Measurements from ENCODE around the gene VENTX. TPM values are rescaled to one million over a fixed set of nuclear protein-coding genes. Genes with fewer than 3 reads are reported as not detected.

Gene VENTX
- total RNA-seq, 4 donors from 2014 or later = 0.21 to 1.3 (median 0.51) TPM; not detected in 1

GRCh38 chr10:133282846-133283390, 45.3 kb downstream of the VENTX start:
- DNase-seq = no peak
- TF ChIP-seq CTCF (IDR thresholded peaks at IDR 0.05) (no peak), POLR2A (IDR thresholded peaks at IDR 0.05) (no peak)
- H3K27me3 ChIP-seq = no peaks in the 10 kb centered on the region
- H3K27ac ChIP-seq = no peak overlapping the region
- H3K4me3 ChIP-seq = no peak overlapping the region
- no peaks in the 10 kb centered on the region for H3K36me3 ChIP-seq
- H3K9me3 ChIP-seq = no peaks in the 10 kb centered on the region
- intact Hi-C loops (cut with DNase I; ENCODE audit: low total_unique reads) = no loop called here
- H3K4me1 ChIP-seq = no peaks in the 10 kb centered on the region

GRCh38 chr10:133283931-133284330, 46.3 kb downstream of the VENTX start:
- TF ChIP-seq CTCF (IDR thresholded peaks at IDR 0.05) (no peak), POLR2A (IDR thresholded peaks at IDR 0.05) (no peak)
- DNase-seq = no peak
- no peaks in the 10 kb centered on the region for H3K4me1 ChIP-seq
- H3K9me3 ChIP-seq = no peaks in the 10 kb centered on the region
- H3K36me3 ChIP-seq = no peaks in the 10 kb centered on the region
- no peak overlapping the region for H3K4me3 ChIP-seq
- intact Hi-C loops (cut with DNase I; ENCODE audit: low total_unique reads) = no loop called here
- no peak overlapping the region for H3K27ac ChIP-seq
- H3K27me3 ChIP-seq = no peaks in the 10 kb centered on the region

GRCh38 chr10:133285217-133285616, 47.6 kb downstream of the VENTX start:
- Histone ChIP-seq H3K4me3 (no peak overlapping the region), H3K36me3 (no peaks in the 10 kb centered on the region), H3K27ac (no peak overlapping the region), H3K27me3 (no peaks in the 10 kb centered on the region), H3K4me1 (no peaks in the 10 kb centered on the region), H3K9me3 (no peaks in the 10 kb centered on the region)
- DNase-seq = no peak
- intact Hi-C loops (cut with DNase I; ENCODE audit: low total_unique reads) = no loop called here
- no peak for TF ChIP-seq CTCF (IDR thresholded peaks at IDR 0.05)
- TF ChIP-seq POLR2A (IDR thresholded peaks at IDR 0.05) = no peak

- H3K36me3 ChIP-seq = no peaks in the 10 kb centered on the region
- no peaks in the 10 kb centered on the region for H3K27me3 ChIP-seq
- intact Hi-C loops (cut with DNase I; ENCODE audit: low total_unique reads) = no loop called here
- H3K4me1 ChIP-seq = no peaks in the 10 kb centered on the region
- no peak overlapping the region for H3K4me3 ChIP-seq
- H3K27ac ChIP-seq = no peak overlapping the region
- no peak for DNase-seq
- no peaks in the 10 kb centered on the region for H3K9me3 ChIP-seq
- TF ChIP-seq POLR2A (IDR thresholded peaks at IDR 0.05) (no peak), CTCF (IDR thresholded peaks at IDR 0.05) (no peak)
These were observed 48.7 kb downstream of the VENTX start for GRCh38 chr10:133286366-133286765.

GRCh38 chr10:133287832-133288500, 50.3 kb downstream of the VENTX start:
- no peaks in the 10 kb centered on the region for H3K36me3 ChIP-seq
- H3K4me3 ChIP-seq = no peak overlapping the region
- no peaks in the 10 kb centered on the region for H3K4me1 ChIP-seq
- TF ChIP-seq POLR2A (IDR thresholded peaks at IDR 0.05) (no peak), CTCF (IDR thresholded peaks at IDR 0.05) (no peak)
- H3K27me3 ChIP-seq = no peaks in the 10 kb centered on the region
- no peak overlapping the region for H3K27ac ChIP-seq
- DNase-seq = no peak
- intact Hi-C loops (cut with DNase I; ENCODE audit: low total_unique reads) = no loop called here
- H3K9me3 ChIP-seq = no peaks in the 10 kb centered on the region
